Loucy (cell line): ENCODE data around the gene TSFM.

Experiments
- H2AFZ ChIP-seq: fragments of 200-600 bp; sonication (generic); 2 replicates; pipeline ENCODE4 v1.6.0; 2016; ENCODE audit warnings: antibody characterized with exemption, mild to moderate bottlenecking, low read length, moderate library complexity
- H3F3A ChIP-seq: fragments of 200-600 bp; 2 replicates; pipeline ENCODE4 v1.6.0; 2016; ENCODE audit warnings: antibody characterized with exemption, low read depth, mild to moderate bottlenecking
- H3K27me3 ChIP-seq: fragments of 200-600 bp; sonication (generic); 2 replicates; pipeline ENCODE4 v1.6.1; 2014; ENCODE audit warnings: low read length, mild to moderate bottlenecking; ENCODE audit not compliant: insufficient read depth, poor library complexity, severe bottlenecking
- H3K36me3 ChIP-seq: fragments of 200-600 bp; sonication (generic); 2 replicates; pipeline ENCODE4 v1.6.1; 2016; ENCODE audit warnings: low read length; ENCODE audit not compliant: insufficient read depth
- H3K4me1 ChIP-seq: fragments of 200-600 bp; sonication (generic); 2 replicates; pipeline ENCODE4 v1.5.1; 2014; ENCODE audit warnings: low read length, mild to moderate bottlenecking; ENCODE audit not compliant: insufficient read depth, poor library complexity, severe bottlenecking
- H3K4me2 ChIP-seq: fragments of 200-600 bp; sonication (generic); 2 replicates; pipeline ENCODE4 v1.6.0; 2014; ENCODE audit warnings: antibody characterized with exemption, low read length, low read depth, mild to moderate bottlenecking; ENCODE audit not compliant: poor library complexity, severe bottlenecking
- H3K4me3 ChIP-seq: fragments of 200-600 bp; sonication (generic); 2 replicates; pipeline ENCODE4 v1.5.1; 2014; ENCODE audit warnings: low read length, mild to moderate bottlenecking, mixed read lengths; ENCODE audit not compliant: poor library complexity, severe bottlenecking
- H3K79me2 ChIP-seq: fragments of 200-600 bp; sonication (generic); 2 replicates; pipeline ENCODE4 v1.6.1; 2014; ENCODE audit warnings: low read length; ENCODE audit not compliant: insufficient read depth
- H3K9ac ChIP-seq: fragments of 200-600 bp; sonication (generic); 2 replicates; pipeline ENCODE4 v1.6.0; 2014; ENCODE audit warnings: mild to moderate bottlenecking, low read depth, low read length, moderate library complexity; ENCODE audit not compliant: poor library complexity, severe bottlenecking
- H3K9me2 ChIP-seq: fragments of 200-600 bp; sonication (generic); replicated peaks from 2 replicates; pipeline ENCODE4 v1.6.1; 2016; ENCODE audit warnings: low read depth, low read length, mixed read lengths
- H3K9me3 ChIP-seq: fragments of 200-600 bp; sonication (generic); 2 replicates; pipeline ENCODE4 v1.6.1; 2014; ENCODE audit warnings: mild to moderate bottlenecking, antibody characterized with exemption, low read length, low read depth; ENCODE audit not compliant: insufficient read depth
- H4K20me1 ChIP-seq: fragments of 200-600 bp; sonication (generic); 2 replicates; pipeline ENCODE4 v1.6.0; 2014; ENCODE audit warnings: antibody characterized with exemption, low read length, mild to moderate bottlenecking; ENCODE audit not compliant: insufficient read depth, poor library complexity, severe bottlenecking
- EZH2phosphoT487 ChIP-seq: fragments of 200-600 bp; IDR thresholded peaks from 2 replicates; pipeline ENCODE4 v1.6.1; 2018; ENCODE audit warnings: antibody characterized with exemption, mild to moderate bottlenecking, moderate library complexity, borderline replicate concordance
- TF ChIP-seq, protein P1 (sequence below): fragments of 200-600 bp; sonication (generic); conservative IDR thresholded peaks from 2 replicates; pipeline ENCODE4 v1.5.1; 2014; ENCODE audit warnings: mild to moderate bottlenecking, antibody characterized with exemption, low read length

The TSFM gene

GRCh38 chr12:57770734-57771133 lies 11.9 kb upstream of the TSFM start:
- H3K4me1 ChIP-seq: peaks cover 11% of the 10 kb centered on the region
- peak overlapping the region; percentile 95 for H3K9ac ChIP-seq
- H3K79me2 ChIP-seq: peaks cover 17% of the 10 kb centered on the region
- H3K36me3 ChIP-seq: no peaks in the 10 kb centered on the region
- no peak overlapping the region for H2AFZ ChIP-seq
- no peaks in the 10 kb centered on the region for H3F3A ChIP-seq
- peak overlapping the region; percentile 95 for H3K4me2 ChIP-seq
- H3K9me2 ChIP-seq: no peaks in the 10 kb centered on the region
- H3K9me3 ChIP-seq: no peaks in the 10 kb centered on the region
- TF ChIP-seq, protein P1, sequence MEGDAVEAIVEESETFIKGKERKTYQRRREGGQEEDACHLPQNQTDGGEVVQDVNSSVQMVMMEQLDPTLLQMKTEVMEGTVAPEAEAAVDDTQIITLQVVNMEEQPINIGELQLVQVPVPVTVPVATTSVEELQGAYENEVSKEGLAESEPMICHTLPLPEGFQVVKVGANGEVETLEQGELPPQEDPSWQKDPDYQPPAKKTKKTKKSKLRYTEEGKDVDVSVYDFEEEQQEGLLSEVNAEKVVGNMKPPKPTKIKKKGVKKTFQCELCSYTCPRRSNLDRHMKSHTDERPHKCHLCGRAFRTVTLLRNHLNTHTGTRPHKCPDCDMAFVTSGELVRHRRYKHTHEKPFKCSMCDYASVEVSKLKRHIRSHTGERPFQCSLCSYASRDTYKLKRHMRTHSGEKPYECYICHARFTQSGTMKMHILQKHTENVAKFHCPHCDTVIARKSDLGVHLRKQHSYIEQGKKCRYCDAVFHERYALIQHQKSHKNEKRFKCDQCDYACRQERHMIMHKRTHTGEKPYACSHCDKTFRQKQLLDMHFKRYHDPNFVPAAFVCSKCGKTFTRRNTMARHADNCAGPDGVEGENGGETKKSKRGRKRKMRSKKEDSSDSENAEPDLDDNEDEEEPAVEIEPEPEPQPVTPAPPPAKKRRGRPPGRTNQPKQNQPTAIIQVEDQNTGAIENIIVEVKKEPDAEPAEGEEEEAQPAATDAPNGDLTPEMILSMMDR: no peak
- TF ChIP-seq EZH2phosphoT487: no peak
- H4K20me1 ChIP-seq: no peaks in the 10 kb centered on the region
- no peaks in the 10 kb centered on the region for H3K27me3 ChIP-seq
- peak overlapping the region; percentile 80 for H3K4me3 ChIP-seq

DNA sequence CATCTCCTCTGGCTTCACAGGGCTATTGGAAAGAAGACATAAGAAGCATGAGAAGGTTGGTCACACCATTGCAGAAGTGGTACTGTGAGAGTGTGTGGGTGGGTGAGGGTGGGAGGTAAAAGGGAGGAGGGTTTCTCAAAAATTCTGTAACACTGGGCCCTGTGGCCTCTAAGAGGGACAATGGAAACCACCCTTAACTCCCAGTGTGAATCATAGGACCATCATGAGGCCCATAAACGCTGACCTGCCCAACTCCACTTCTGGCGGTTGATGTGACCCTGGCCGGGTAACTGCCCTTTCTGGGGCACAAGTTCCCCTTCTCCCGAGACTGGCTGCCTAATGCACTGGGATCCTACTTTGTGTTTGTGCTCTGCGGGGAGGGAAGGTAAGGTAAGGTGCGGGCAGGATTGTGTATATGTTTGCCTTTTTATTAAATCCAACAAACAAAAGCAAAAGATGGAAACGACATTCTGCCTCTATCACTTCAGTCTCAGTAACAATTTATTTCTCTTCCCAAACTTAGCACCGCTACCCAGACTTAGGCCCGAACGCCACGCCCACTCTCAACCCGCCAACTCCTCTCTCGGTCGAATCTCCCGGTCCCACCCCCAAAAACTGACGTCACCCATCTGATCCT lies 11.2 kb upstream of the TSFM start:
- Histone ChIP-seq H2AFZ (peak overlapping the region; percentile 80), H3K36me3 (no peaks in the 10 kb centered on the region), H3K27me3 (no peaks in the 10 kb centered on the region), H3K9ac (peak overlapping the region; percentile 95), H3K4me3 (peak overlapping the region; percentile 80), H3K4me2 (peak overlapping the region; percentile 95), H3K9me3 (no peaks in the 10 kb centered on the region), H4K20me1 (no peaks in the 10 kb centered on the region), H3K9me2 (no peaks in the 10 kb centered on the region), H3K4me1 (peaks cover 11% of the 10 kb centered on the region), H3K79me2 (peaks cover 17% of the 10 kb centered on the region), H3F3A (no peaks in the 10 kb centered on the region)
- no peak for TF ChIP-seq EZH2phosphoT487
- TF ChIP-seq, protein P1: no peak

GRCh38 chr12:57771873-57772428 lies 10.6 kb upstream of the TSFM start, which contains the start of gene METTL1:
TSS of gene METTL1 (minus strand) at chr12:57772105. CDS start at chr12:57772083, 22 bp downstream.
- Histone ChIP-seq H3K9me2 (no peaks in the 10 kb centered on the region), H3K36me3 (no peaks in the 10 kb centered on the region), H3K4me1 (peaks cover 11% of the 10 kb centered on the region), H4K20me1 (no peaks in the 10 kb centered on the region), H3K4me3 (peak within 1 kb of the TSS; percentile 80), H3K9ac (peak within 1 kb of the TSS; percentile 95), H3K4me2 (peak within 1 kb of the TSS; percentile 95), H3K9me3 (no peaks in the 10 kb centered on the region), H3K27me3 (no peaks in the 10 kb centered on the region), H3K79me2 (peaks cover 17% of the 10 kb centered on the region), H2AFZ (peak within 1 kb of the TSS; percentile 80), H3F3A (no peaks in the 10 kb centered on the region)
- TF ChIP-seq EZH2phosphoT487: no peak
- TF ChIP-seq, protein P1: no peak
